DOHH2 (cell line): ENCODE results near the gene ADD3.

Source experiments
- H3F3A ChIP-seq: fragments of 200-600 bp; sonication (generic), shearing (Covaris generic); 2 replicates; pipeline ENCODE4 v1.6.0; 2016; ENCODE audit warnings: antibody characterized with exemption, mild to moderate bottlenecking; ENCODE audit not compliant: control insufficient read depth, insufficient read depth
- H3K27ac ChIP-seq: fragments of 200-600 bp; sonication (generic); 2 replicates; pipeline ENCODE4 v1.5.1; 2014; ENCODE audit warnings: low read depth, mild to moderate bottlenecking, low read length, moderate library complexity
- H3K27me3 ChIP-seq: fragments of 200-600 bp; sonication (generic); 2 replicates; pipeline ENCODE4 v1.6.1; 2014; ENCODE audit warnings: mild to moderate bottlenecking, low read length, mixed read lengths; ENCODE audit not compliant: control insufficient read depth
- H3K36me3 ChIP-seq: fragments of 200-600 bp; sonication (generic); 2 replicates; pipeline ENCODE4 v1.6.1; 2014; ENCODE audit warnings: mild to moderate bottlenecking, low read length, moderate library complexity, mixed read lengths; ENCODE audit not compliant: control insufficient read depth
- H3K4me1 ChIP-seq: fragments of 200-600 bp; sonication (generic); 2 replicates; pipeline ENCODE4 v1.6.1; 2014; ENCODE audit warnings: mild to moderate bottlenecking, low read length, mixed read lengths; ENCODE audit not compliant: control insufficient read depth
- H3K4me2 ChIP-seq: fragments of 200-600 bp; sonication (generic); 2 replicates; pipeline ENCODE4 v1.6.0; 2014; ENCODE audit warnings: mild to moderate bottlenecking, low read length, moderate library complexity
- H3K4me3 ChIP-seq: fragments of 200-600 bp; sonication (generic); 2 replicates; pipeline ENCODE4 v1.5.1; 2014; ENCODE audit warnings: mild to moderate bottlenecking, low read length, mixed read lengths
- H3K79me2 ChIP-seq: fragments of 200-600 bp; sonication (generic); 2 replicates; pipeline ENCODE4 v1.6.1; 2014; ENCODE audit warnings: mild to moderate bottlenecking, low read length, mixed read lengths; ENCODE audit not compliant: control insufficient read depth
- H3K9me2 ChIP-seq: fragments of 200-600 bp; sonication (generic); replicated peaks from 2 replicates; pipeline ENCODE4 v1.6.1; 2014; ENCODE audit warnings: mild to moderate bottlenecking, low read length, mixed read lengths; ENCODE audit not compliant: control insufficient read depth
- H3K9me3 ChIP-seq: fragments of 200-600 bp; sonication (generic); 2 replicates; pipeline ENCODE4 v1.6.1; 2014; ENCODE audit warnings: antibody characterized with exemption, low read length, mixed read lengths; ENCODE audit not compliant: control insufficient read depth, insufficient read depth
- H4K20me1 ChIP-seq: fragments of 200-600 bp; sonication (generic); 2 replicates; pipeline ENCODE4 v1.6.0; 2014; ENCODE audit warnings: low read depth, mild to moderate bottlenecking, antibody characterized with exemption, low read length, moderate library complexity; ENCODE audit not compliant: control insufficient read depth, insufficient read depth
- CTCF ChIP-seq: fragments of 200-600 bp; sonication (generic); IDR thresholded peaks from one replicate; pipeline ENCODE4 v1.5.1; 2014; ENCODE audit warnings: antibody characterized with exemption, mild to moderate bottlenecking, low read depth, low read length; ENCODE audit not compliant: poor library complexity, severe bottlenecking
- EZH2phosphoT487 ChIP-seq: fragments of 200-600 bp; sonication (generic); IDR thresholded peaks from 2 replicates; pipeline ENCODE4 v1.6.1; 2017; ENCODE audit warnings: borderline replicate concordance, mild to moderate bottlenecking, antibody characterized with exemption, low read length, moderate library complexity, mixed read lengths

Gene ADD3

DNA sequence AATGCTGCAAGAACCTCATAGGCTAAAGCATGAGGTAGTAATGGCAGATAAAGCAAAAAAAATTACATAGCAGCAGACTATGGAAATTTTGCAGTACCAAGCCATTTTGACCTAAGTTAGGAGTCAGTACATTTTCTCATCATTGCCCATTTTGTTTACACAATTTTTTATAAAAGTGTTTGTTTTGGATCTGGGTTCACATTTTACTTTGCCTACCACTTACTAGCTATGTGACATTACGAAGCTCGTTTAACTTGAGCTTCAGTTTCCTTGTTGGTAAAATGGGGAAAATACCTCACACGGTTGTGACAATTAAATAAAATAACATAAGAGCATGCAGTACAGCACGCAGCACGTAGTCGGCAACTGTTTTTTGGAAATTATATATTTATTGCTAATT lies 99.6 kb downstream of the ADD3 start:
- H3K4me2 ChIP-seq = no peak overlapping the region
- no peaks in the 10 kb centered on the region for H3F3A ChIP-seq
- no peaks in the 10 kb centered on the region for H3K9me3 ChIP-seq
- no peaks in the 10 kb centered on the region for H4K20me1 ChIP-seq
- no peaks in the 10 kb centered on the region for H3K79me2 ChIP-seq
- H3K9me2 ChIP-seq = no peaks in the 10 kb centered on the region
- peaks cover 4% of the 10 kb centered on the region for H3K36me3 ChIP-seq
- no peak for TF ChIP-seq CTCF
- TF ChIP-seq EZH2phosphoT487 = no peak
- no peak overlapping the region for H3K4me3 ChIP-seq
- H3K27ac ChIP-seq = no peak overlapping the region
- H3K4me1 ChIP-seq = peaks cover 11% of the 10 kb centered on the region
- H3K27me3 ChIP-seq = no peaks in the 10 kb centered on the region

GRCh38 chr10:110107887-110108286 lies 100.1 kb downstream of the ADD3 start:
- no peaks in the 10 kb centered on the region for H3K9me3 ChIP-seq
- H3K4me2 ChIP-seq = no peak overlapping the region
- no peaks in the 10 kb centered on the region for H3K27me3 ChIP-seq
- no peaks in the 10 kb centered on the region for H4K20me1 ChIP-seq
- H3F3A ChIP-seq = no peaks in the 10 kb centered on the region
- no peaks in the 10 kb centered on the region for H3K9me2 ChIP-seq
- H3K27ac ChIP-seq = no peak overlapping the region
- H3K36me3 ChIP-seq = peaks cover 9% of the 10 kb centered on the region
- no peak overlapping the region for H3K4me3 ChIP-seq
- H3K79me2 ChIP-seq = no peaks in the 10 kb centered on the region
- TF ChIP-seq CTCF (no peak), EZH2phosphoT487 (no peak)
- H3K4me1 ChIP-seq = peaks cover 11% of the 10 kb centered on the region

DNA sequence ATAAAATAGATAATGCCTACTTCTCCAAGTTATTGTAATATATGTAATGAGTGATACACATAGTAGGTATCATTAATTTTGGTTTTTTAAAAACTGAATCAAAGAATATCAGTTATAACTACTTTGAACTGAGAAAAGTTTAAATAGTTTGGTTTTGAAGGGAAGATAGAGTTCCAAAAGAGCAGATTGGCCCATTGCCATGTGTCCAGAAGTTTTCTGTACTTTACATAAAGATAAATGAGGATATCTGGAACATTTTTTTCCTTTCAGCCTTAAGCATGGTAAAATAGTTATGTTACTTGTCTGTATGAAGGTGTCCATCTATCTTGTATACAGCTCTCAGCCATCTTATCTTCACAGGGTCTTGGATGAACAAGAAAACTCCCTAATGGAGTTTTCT lies 101.7 kb downstream of the ADD3 start:
- H3K27me3 ChIP-seq = no peaks in the 10 kb centered on the region
- H3K4me2 ChIP-seq = no peak overlapping the region
- no peaks in the 10 kb centered on the region for H3F3A ChIP-seq
- H3K4me3 ChIP-seq = no peak overlapping the region
- no peaks in the 10 kb centered on the region for H3K9me3 ChIP-seq
- H3K79me2 ChIP-seq = no peaks in the 10 kb centered on the region
- no peak overlapping the region for H3K27ac ChIP-seq
- H3K9me2 ChIP-seq = no peaks in the 10 kb centered on the region
- H4K20me1 ChIP-seq = no peaks in the 10 kb centered on the region
- TF ChIP-seq EZH2phosphoT487 = no peak
- no peak for TF ChIP-seq CTCF
- H3K36me3 ChIP-seq = peaks cover 19% of the 10 kb centered on the region
- peaks cover 3% of the 10 kb centered on the region; the same call in 1 of the 2 replicates for H3K4me1 ChIP-seq

- Histone ChIP-seq H3F3A (no peaks in the 10 kb centered on the region), H3K4me1 (no peaks in the 10 kb centered on the region), H3K36me3 (peaks cover 19% of the 10 kb centered on the region), H3K4me3 (no peak overlapping the region), H3K4me2 (no peak overlapping the region), H3K9me2 (no peaks in the 10 kb centered on the region), H4K20me1 (no peaks in the 10 kb centered on the region), H3K9me3 (no peaks in the 10 kb centered on the region), H3K79me2 (no peaks in the 10 kb centered on the region), H3K27ac (no peak overlapping the region), H3K27me3 (no peaks in the 10 kb centered on the region)
- TF ChIP-seq EZH2phosphoT487 (no peak), CTCF (no peak)
These were observed 102.6 kb downstream of the ADD3 start for GRCh38 chr10:110110338-110110737.
